GM12865 (cell line): ENCODE measurements around the gene NT5DC2.

Experiments used
- DNase-seq: peaks from one replicate; pipeline ENCODE4 v3.0.0; 2010; ENCODE audit warnings: low read depth
- H3K4me3 ChIP-seq: 2 replicates; pipeline ENCODE4 v1.5.1; 2011; ENCODE audit warnings: mild to moderate bottlenecking, low read depth, low read length, control low read depth
- TF ChIP-seq, protein P1 (sequence below): IDR thresholded peaks from 2 replicates; pipeline ENCODE4 v1.5.1; 2011; ENCODE audit warnings: low read length, control low read depth, low read depth, inconsistent platforms; ENCODE audit not compliant: insufficient read depth; ENCODE audit errors: missing control alignments

NT5DC2 gene

DNA sequence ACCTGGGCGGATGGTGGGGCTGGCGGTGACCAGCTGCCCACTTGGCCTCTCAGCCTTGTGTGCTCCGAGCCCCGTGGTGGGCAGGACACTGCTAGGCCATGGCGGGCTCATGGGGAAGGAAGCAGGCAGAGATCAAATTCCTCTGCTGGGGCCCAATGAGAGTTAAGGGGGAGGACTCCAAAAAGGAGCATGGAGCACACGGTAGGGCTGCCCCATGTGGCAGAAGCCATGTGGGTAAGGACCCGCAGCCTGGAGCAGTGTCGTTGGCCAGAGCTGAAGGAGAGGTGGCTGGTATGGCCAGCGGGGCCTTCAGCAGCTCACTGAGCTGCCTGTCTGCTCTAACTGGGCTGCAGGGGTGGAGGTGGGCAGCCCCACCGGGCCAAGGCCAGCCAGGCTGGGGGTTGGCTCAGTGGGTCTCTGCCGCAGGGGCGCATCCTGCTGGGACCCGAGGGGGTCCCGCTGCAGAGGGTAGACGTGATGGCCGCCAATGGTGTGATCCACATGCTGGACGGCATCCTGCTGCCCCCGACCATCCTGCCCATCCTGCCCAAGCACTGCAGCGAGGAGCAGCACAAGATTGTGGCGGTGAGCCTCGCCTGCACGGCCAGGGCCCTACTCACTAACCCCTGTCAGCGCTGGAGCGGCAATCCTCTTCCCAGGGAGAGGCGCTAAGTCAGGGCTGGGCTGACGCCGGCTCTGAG lies 27.2 kb downstream of the NT5DC2 start:
- DNase-seq, result no peak
- no peak overlapping the region for H3K4me3 ChIP-seq
- TF ChIP-seq, protein P1, sequence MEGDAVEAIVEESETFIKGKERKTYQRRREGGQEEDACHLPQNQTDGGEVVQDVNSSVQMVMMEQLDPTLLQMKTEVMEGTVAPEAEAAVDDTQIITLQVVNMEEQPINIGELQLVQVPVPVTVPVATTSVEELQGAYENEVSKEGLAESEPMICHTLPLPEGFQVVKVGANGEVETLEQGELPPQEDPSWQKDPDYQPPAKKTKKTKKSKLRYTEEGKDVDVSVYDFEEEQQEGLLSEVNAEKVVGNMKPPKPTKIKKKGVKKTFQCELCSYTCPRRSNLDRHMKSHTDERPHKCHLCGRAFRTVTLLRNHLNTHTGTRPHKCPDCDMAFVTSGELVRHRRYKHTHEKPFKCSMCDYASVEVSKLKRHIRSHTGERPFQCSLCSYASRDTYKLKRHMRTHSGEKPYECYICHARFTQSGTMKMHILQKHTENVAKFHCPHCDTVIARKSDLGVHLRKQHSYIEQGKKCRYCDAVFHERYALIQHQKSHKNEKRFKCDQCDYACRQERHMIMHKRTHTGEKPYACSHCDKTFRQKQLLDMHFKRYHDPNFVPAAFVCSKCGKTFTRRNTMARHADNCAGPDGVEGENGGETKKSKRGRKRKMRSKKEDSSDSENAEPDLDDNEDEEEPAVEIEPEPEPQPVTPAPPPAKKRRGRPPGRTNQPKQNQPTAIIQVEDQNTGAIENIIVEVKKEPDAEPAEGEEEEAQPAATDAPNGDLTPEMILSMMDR, result no peak

DNA sequence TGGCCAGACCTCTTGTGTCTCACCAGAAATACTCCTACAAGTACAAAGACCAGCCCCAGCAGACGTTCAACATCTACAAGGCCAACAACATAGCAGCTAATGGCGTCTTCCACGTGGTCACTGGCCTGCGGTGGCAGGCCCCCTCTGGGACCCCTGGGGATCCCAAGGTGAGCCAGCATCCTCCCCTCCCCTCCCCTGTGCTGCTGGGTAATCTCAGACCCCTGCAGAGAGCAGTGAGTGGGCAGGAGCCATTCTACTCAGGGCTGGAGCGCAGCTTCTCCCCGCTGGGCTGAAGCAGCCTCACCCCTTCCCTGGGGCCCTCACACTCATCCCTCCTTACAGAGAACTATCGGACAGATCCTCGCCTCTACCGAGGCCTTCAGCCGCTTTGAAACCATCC lies 28.7 kb downstream of the NT5DC2 start:
- DNase-seq, result no peak
- no peak overlapping the region for H3K4me3 ChIP-seq
- TF ChIP-seq, protein P1, result no peak

DNA sequence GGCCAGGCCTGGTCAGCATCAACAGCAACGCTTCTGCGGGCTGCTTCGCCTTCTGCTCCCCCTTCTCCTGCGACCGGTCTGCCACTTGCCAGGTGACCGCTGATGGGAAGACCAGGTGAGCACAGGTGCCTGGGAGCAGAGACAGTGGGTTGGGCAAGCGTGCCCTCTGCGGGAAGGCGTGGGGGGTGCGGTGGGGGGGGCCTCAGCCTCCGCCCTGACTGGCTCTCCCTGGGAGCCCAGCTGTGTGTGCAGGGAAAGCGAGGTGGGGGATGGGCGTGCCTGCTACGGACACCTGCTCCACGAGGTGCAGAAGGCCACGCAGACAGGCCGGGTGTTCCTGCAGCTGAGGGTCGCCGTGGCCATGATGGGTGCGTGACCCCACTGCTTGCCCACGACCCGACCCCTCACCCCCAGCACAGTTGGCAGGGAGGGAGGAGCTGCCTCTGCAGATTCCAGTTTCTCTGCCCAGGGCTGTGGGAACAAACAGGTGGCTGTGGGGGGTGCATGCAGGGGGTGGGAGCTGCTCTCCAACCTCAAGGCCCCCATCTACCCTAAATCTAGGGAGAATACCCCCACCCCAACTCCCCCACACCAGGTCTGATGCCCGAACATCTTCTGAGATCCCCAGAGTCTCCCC lies 29.8 kb downstream of the NT5DC2 start:
- no peak overlapping the region for H3K4me3 ChIP-seq
- TF ChIP-seq, protein P1, result no peak
- DNase-seq, result no peak

DNA sequence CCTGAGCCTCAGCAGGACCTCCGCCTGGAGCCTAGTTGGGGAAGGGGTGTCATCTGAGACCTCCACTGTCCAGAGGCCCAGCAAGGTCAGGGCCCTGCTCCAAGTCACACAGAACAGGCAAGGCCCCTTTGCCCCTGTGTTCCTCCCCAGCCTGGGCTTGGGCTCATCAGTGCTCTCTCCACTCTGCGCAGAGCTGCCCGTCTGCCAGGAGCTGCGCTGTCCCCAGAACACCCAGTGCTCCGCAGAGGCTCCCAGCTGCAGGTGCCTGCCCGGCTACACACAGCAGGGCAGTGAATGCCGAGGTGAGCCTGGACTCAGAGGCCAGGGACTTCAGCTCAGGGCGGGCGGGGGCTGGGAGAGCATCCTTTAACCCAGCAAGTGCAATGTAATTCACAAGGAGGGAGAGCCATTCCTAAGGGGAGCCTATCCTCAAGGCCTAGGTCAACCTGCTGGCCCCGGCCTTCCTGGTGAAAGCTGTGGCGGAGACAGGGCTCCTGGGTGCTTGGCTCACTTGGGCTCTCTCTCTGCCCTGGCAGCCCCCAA lies 30.8 kb downstream of the NT5DC2 start:
- TF ChIP-seq, protein P1, result no peak
- no peak overlapping the region for H3K4me3 ChIP-seq
- DNase-seq, result no peak

DNA sequence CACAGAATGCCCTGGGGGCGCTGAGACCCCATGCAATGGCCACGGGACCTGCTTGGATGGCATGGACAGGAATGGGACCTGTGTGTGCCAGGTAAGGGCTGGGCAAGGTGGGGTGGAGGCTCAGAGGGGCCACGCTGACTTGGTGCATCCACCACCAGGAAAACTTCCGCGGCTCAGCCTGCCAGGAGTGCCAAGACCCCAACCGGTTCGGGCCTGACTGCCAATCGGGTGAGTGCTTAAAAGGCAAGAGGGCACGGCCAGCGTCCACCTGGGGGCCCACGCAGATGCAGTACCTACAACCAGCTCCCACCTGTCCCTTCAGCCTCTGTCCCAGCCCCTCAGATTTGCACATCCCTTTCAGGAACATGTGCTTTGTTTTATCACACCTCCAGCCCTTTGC lies 31.7 kb downstream of the NT5DC2 start:
- H3K4me3 ChIP-seq, result no peak overlapping the region
- TF ChIP-seq, protein P1, result no peak
- DNase-seq, result no peak

DNA sequence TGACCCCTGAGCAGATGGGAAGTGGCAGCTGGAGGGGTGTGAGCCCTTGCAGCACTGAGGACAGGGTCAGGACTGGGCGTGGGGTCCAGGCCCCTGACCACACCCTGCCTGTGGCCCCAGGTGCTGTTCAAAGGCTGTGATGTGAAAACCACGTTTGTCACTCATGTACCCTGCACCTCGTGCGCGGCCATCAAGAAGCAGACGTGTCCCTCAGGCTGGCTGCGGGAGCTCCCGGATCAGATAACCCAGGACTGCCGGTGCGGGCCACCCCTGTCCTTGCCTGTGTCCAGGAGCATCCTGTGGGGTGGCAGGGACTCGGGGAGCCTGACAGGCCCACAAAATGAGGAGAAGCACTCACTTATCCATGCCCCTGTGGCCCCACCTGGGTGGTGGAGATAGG lies 32.6 kb downstream of the NT5DC2 start:
- no peak overlapping the region for H3K4me3 ChIP-seq
- TF ChIP-seq, protein P1, result no peak
- no peak for DNase-seq
